ENCODE results near the gene HPSE. TPM values are rescaled to one million over a fixed set of nuclear protein-coding genes. Genes with fewer than 3 reads are reported as not detected.
A peak's percentile ranks its signal among the peaks of the same experiment; 100 is the strongest.

The HPSE gene
- total and polyA plus RNA-seq, 9 of the 15 experiments (the other 6 are each of a cell fraction or from before 2014, with no cell fraction given) = 0.01 to 0.42 (median 0.14) TPM; not detected in 1

- TF ChIP-seq ZNF561 (CRISPR knock-in tag; conservative IDR thresholded peaks at IDR 0.05) (no peak), DLX4 (CRISPR knock-in tag; IDR thresholded peaks at IDR 0.05) (no peak), MEIS2 (IDR thresholded peaks at IDR 0.05; ENCODE audit: partially characterized antibody) (peak; percentile 98), GTF2A2 (tag; IDR thresholded peaks at IDR 0.05) (no peak)
Measured at GRCh38 chr4:83255584-83255983, 79.1 kb downstream of the HPSE start (continued).

GRCh38 chr4:83252782-83253405, 81.8 kb downstream of the HPSE start:
- H3K36me3 ChIP-seq (ENCODE audit: control insufficient read depth, insufficient read depth, low read length) = no peaks in the 10 kb centered on the region
- H3K4me2 ChIP-seq (ENCODE audit: insufficient read depth, low read length) = no peak overlapping the region
- no peak overlapping the region for H3K9ac ChIP-seq (ENCODE audit: insufficient read depth in 1 of 2, low read depth in 2 of 2, low read length in 2 of 2)
- CTCF ChIA-PET (ENCODE audit: low intra/inter-chr PET ratio) = interaction anchor here (1.2 kb wide), 1 partner anchor 198 kb away, joined by 3 read pairs; no protein-coding TSS in a partner anchor
- no peaks in the 10 kb centered on the region for H3K79me2 ChIP-seq (ENCODE audit: control insufficient read depth, insufficient read depth, low read length)
- 8% methylated on average over 7 of the region's 7 CpGs for WGBS (ENCODE audit: insufficient coverage, low coverage, missing lambda C conversion rate)
- peak; percentile 88 for FAIRE-seq
- H3K9me3 ChIP-seq (replicated peaks; ENCODE audit: control insufficient read depth, insufficient read depth, low read depth, low read length) = no peaks in the 10 kb centered on the region
- in situ Hi-C loops (cut with MboI) (no loop called here), intact Hi-C loops (cut with micrococcal nuclease) (loop anchor here (1.0 kb wide), 1 partner anchor 179 kb away; no protein-coding TSS in a partner anchor)
- H3K4me1 ChIP-seq (replicated peaks in 1 of 2; ENCODE audit: control insufficient read depth in 2 of 2, insufficient read depth in 2 of 2, low read length in 2 of 2) = no peaks in the 10 kb centered on the region; a peak in 2 of 5 replicates
- no peak overlapping the region for H3K27ac ChIP-seq (ENCODE audit: extremely low read depth, low read depth, low read length)
- H3K9me1 ChIP-seq (ENCODE audit: control insufficient read depth, insufficient read depth, low read length) = no peaks in the 10 kb centered on the region
- no peaks in the 10 kb centered on the region; the same call in 1 of the 2 replicates for H4K20me1 ChIP-seq (replicated peaks; ENCODE audit: control insufficient read depth, insufficient read depth, low read length)
- peak; percentile 66 to 80 (median 68) for DNase-seq (ENCODE audit: extremely low read depth in 1 of 4, low spot score in 3 of 4)
- no TSS peak for BruUV-seq (replicated peaks)
- ATAC-seq = peak; percentile 94
- H2AFZ ChIP-seq (ENCODE audit: low read depth, low read length) = peak overlapping the region; percentile 65
- H3K4me3 ChIP-seq = no peak overlapping the region
- POLR2A ChIA-PET = interaction anchor here (0.6 kb wide), 1 partner anchor 1109 kb away, joined by 3 read pairs; no protein-coding TSS in a partner anchor
- H3K27me3 ChIP-seq (ENCODE audit: control insufficient read depth in 2 of 2, insufficient read depth in 2 of 2, low read length in 2 of 2) = no peaks in the 10 kb centered on the region
- TF ChIP-seq ZC3H11A (IDR thresholded peaks at IDR 0.05; ENCODE audit: low read depth, low read length) = no peak
- TF ChIP-seq EP300 (IDR thresholded peaks at IDR 0.05; ENCODE audit: low read length) = peak; percentile 9; the same call in 1 of the 2 replicates
- 0 out of 2 replicates have a peak, but pooled peaks have one; percentile 13 for TF ChIP-seq JUN (IDR thresholded peaks at IDR 0.05; ENCODE audit: borderline replicate concordance, low read depth, low read length)
- TF ChIP-seq JUN (CRISPR knock-in tag; IDR thresholded peaks at IDR 0.05; ENCODE audit: borderline replicate concordance) = no peak
- TF ChIP-seq ZBTB5 (IDR thresholded peaks at IDR 0.05) = no peak
- no peak for TF ChIP-seq IRF1 (CRISPR knock-in tag; IDR thresholded peaks at IDR 0.05; ENCODE audit: borderline replicate concordance)
- no peak for TF ChIP-seq HDAC6 (IDR thresholded peaks at IDR 0.05; ENCODE audit: low read depth, low read length)
- no peak for TF ChIP-seq POLR2B (IDR thresholded peaks at IDR 0.05; ENCODE audit: low read depth, partially characterized antibody)
- no peak for TF ChIP-seq SIRT6 (IDR thresholded peaks at IDR 0.05; ENCODE audit: low read depth, low read length)
- TF ChIP-seq ZNF324 (CRISPR knock-in tag; IDR thresholded peaks at IDR 0.05) = no peak
- TF ChIP-seq SIN3B (IDR thresholded peaks at IDR 0.05; ENCODE audit: low read depth) = no peak
- TF ChIP-seq SRSF3 (IDR thresholded peaks at IDR 0.05; ENCODE audit: insufficient read depth, low read length) = no peak
- TF ChIP-seq MLLT1 (IDR thresholded peaks at IDR 0.05) = no peak

Data from K562 (cell line).